Subcutaneous adipose tissue (tissue), 4 donors: ENCODE data around the gene TAL2. TPM values are rescaled to one million over a fixed set of nuclear protein-coding genes. Genes with fewer than 3 reads are reported as not detected.

Source experiments
- total RNA-seq, 4 donors: library from RNA; depleted of rRNA; stranded (reverse); fragments of >200 nt; gene quantifications; one replicate each; pipeline ENCODE4 v1.1.0, GENCODE V29; 2016
- TF ChIP-seq, protein P1 (sequence below): fragments of 450-650 bp; IDR thresholded peaks from one replicate; pipeline ENCODE4 v1.5.1; 2016; ENCODE audit warnings: low read depth, mild to moderate bottlenecking, control low read depth, antibody characterized with exemption, moderate library complexity

TAL2 gene
- 1 to 10 TPM in 1 of 4 donors, not detected in 3; 1.3 TPM for total RNA-seq

DNA sequence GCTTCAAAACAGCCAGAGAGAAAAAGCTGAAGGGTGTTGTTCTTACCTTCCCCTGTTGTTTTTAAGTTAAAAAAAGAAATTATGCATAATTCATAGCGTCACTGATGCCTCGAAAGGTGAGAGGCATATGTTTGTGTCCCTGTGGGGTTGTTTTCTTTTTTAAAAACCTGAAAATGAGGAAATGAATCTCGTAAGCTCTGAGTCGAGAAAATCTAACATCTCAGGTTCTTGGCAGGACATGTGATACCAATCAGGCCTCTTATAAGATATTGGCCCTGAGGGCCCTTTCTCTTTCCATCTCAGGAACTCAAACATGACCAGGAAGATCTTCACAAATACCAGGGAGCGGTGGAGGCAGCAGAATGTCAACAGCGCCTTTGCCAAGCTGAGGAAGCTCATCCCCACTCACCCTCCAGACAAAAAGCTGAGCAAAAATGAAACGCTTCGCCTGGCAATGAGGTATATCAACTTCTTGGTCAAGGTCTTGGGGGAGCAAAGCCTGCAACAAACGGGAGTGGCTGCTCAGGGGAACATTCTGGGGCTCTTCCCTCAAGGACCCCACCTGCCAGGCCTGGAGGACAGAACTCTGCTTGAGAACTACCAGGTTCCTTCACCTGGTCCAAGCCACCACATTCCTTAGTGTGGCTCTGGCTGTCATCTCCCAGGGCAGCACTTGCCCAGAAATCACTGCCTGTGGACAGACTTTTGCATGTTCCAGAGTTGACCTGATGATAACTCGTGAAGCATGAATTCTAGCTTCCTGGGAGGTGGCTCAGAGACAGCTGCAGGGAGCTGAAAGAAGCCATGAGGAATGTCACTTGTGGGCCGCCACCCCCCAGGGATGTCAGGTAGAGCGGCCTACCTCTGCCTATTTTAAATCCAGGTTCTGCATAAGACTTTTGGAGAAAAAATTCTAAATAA lies at the start of gene TAL2:
TSS of gene TAL2 (plus strand) at position 274 of the 921 bp plus-strand sequence. CDS start at position 314, 40 bp downstream.
- TF ChIP-seq, protein P1, sequence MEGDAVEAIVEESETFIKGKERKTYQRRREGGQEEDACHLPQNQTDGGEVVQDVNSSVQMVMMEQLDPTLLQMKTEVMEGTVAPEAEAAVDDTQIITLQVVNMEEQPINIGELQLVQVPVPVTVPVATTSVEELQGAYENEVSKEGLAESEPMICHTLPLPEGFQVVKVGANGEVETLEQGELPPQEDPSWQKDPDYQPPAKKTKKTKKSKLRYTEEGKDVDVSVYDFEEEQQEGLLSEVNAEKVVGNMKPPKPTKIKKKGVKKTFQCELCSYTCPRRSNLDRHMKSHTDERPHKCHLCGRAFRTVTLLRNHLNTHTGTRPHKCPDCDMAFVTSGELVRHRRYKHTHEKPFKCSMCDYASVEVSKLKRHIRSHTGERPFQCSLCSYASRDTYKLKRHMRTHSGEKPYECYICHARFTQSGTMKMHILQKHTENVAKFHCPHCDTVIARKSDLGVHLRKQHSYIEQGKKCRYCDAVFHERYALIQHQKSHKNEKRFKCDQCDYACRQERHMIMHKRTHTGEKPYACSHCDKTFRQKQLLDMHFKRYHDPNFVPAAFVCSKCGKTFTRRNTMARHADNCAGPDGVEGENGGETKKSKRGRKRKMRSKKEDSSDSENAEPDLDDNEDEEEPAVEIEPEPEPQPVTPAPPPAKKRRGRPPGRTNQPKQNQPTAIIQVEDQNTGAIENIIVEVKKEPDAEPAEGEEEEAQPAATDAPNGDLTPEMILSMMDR, result no peak

DNA sequence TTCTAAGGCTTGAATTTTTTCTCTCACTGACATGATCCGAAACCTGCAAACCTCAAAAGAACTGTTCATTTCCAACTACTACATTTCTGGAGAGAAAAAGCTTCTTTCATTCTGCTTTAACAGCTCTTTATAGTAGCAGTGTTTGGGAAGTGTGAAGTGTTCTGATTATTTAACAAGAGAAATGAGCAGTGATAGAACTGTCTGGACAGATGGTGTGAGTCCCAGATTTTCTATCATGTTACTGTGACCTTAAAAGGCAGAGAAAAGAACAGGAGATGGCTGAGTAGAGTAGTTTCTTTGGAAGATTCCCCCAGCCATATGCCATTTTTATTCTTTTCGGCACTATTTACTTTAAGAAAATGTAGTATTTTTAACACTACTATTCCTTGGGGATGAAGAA lies 41.3 kb upstream of the TAL2 start:
- TF ChIP-seq, protein P1, result no peak

- TF ChIP-seq, protein P1, result no peak
These were observed 37.2 kb upstream of the TAL2 start for GRCh38 chr9:105625088-105625487.

DNA sequence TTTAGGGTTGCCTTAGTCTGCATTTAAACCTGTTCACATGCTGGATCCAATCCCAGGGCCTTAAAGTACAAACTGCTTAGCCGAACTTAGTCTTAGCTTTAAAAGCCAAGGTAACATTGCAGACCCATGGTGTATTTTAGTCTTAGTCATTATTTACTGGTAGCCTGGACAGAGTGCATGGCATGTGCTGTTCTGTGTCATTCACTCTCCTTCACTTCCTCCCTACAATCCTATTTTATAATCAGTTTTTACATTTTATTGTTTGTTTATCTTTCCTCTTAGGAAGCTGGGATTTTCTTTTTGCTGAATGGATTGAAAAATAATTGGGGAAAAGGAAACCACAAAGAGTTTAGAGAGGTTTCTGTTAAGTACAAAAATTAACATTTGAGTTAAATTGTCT lies 29.4 kb upstream of the TAL2 start:
- TF ChIP-seq, protein P1, result no peak

DNA sequence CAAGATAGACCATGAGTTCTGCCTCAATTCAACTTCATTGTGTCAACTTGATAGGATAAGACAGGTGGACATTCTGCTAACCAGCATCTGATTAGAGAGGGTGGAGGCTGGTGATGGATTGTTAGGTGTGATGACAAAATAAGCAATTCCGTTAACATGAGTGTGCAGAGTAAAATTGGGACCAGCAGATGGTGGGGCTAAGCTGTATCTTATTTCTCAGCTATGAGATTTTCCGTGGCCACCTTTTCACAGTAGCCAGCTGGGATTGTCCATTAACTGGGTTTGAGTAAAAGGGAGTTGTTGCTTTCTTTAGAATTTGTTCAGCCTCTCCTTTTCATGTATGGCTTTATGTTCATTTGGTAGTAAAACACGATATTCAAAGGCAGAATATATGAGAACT lies 28.8 kb upstream of the TAL2 start:
- TF ChIP-seq, protein P1, result no peak

DNA sequence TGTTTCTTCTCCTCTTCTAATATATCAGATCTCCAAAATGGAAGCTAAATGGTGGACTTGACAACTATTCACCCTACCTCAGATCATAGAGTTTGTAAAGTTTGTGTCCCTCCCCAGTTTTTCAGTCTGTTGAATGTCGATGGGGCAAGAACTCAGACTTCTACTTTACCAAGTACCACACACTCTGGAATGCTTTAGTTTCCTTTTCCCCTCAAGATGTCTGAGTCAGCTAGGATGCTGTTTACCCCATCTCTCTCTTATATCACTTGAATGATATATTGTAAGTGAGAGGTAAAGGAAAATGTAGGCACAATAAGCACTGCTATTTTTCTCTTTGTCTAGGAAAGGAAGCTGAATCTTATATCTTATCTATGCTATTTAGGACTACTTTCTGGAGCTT lies 25.9 kb upstream of the TAL2 start:
- TF ChIP-seq, protein P1, result no peak

GRCh38 chr9:105637787-105638395 lies 24.4 kb upstream of the TAL2 start:
- TF ChIP-seq, protein P1, result no peak
